Activated B cell treated with CpG ODN at 0.5 μM for 24 hours (primary cell): ENCODE data around the gene SBSN. TPM values are rescaled to one million over a fixed set of nuclear protein-coding genes. Genes with fewer than 3 reads are reported as not detected.

Source experiments
- ATAC-seq: fragments of 200-7000 bp; cut with Tn5 transposase; one replicate; pipeline ENCODE4 v1.10.0; 2021; ENCODE audit warnings: low read depth, mild to moderate bottlenecking, moderate library complexity
- CTCF ChIA-PET: fragments of 350-600 bp; sonication (Branson Sonifier 250); formaldehyde crosslinking; loops from one replicate; lab custom pipeline; 2021; ENCODE audit warnings: antibody characterized with exemption; lab: Charles Lee
- POLR2A ChIA-PET: fragments of 350-600 bp; sonication (Branson Sonifier 250); formaldehyde crosslinking; loops from one replicate; lab custom pipeline; 2021; ENCODE audit warnings: antibody characterized with exemption; lab: Charles Lee
- DNase-seq: peaks from one replicate; pipeline ENCODE4 v3.0.0; 2022
- H3K27ac Mint-ChIP-seq: one replicate; pipeline ENCODE4 v1.8.0; 2020; ENCODE audit warnings: mixed read lengths
- H3K27me3 Mint-ChIP-seq: one replicate; pipeline ENCODE4 v1.8.0; 2021; ENCODE audit warnings: mixed read lengths
- H3K36me3 Mint-ChIP-seq: one replicate; pipeline ENCODE4 v1.8.0; 2021; ENCODE audit warnings: low read depth, mixed read lengths
- H3K4me1 Mint-ChIP-seq: one replicate; pipeline ENCODE4 v1.8.0; 2021; ENCODE audit warnings: mixed read lengths
- H3K4me3 Mint-ChIP-seq: one replicate; pipeline ENCODE4 v1.8.0; 2020; ENCODE audit warnings: mild to moderate bottlenecking, mixed read lengths
- H3K9me3 Mint-ChIP-seq: one replicate; pipeline ENCODE4 v1.8.0; 2020; ENCODE audit warnings: mixed read lengths
- CTCF ChIP-seq: fragments of 200-600 bp; IDR thresholded peaks from one replicate; pipeline ENCODE4 v1.8.0; 2022; ENCODE audit warnings: antibody characterized with exemption, mild to moderate bottlenecking
- intact Hi-C: fragments of 100-400 bp; cut with micrococcal nuclease; formaldehyde crosslinking; loops from one replicate; pipeline ENCODE4 v1.15.1; 2024
- total RNA-seq: library from RNA; stranded (reverse); gene quantifications from 2 replicates; pipeline ENCODE4 v1.2.3, GENCODE V29; 2022

The SBSN gene
- total RNA-seq, 1 donor from 2014 or later: not detected

DNA sequence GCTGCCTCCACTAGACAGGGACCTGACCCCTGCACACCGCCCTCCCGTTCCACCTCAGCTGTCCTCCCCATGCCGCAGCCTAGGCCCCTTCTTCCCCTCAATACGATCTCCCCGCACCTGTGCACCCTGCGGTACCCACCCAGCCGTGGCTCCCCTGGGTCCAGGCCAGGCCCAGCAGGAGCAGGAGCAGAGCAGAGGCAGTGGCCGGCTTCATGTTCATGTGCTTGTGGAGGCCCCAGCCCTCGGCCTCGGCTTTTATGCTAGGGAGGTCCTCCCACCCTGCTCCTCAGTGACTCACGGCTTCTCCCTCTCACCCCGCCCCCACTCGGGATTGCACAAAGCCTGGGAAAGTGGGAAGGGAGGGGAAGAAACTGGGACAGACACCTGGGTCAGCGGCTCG is 26.4 kb downstream of the SBSN start:
- CTCF ChIA-PET: no interaction called here
- DNase-seq (no peak), ATAC-seq (no peak)
- Mint-ChIP-seq H3K27me3 (peaks cover 26% of the 10 kb centered on the region), H3K27ac (no peak overlapping the region), H3K9me3 (no peaks in the 10 kb centered on the region), H3K4me3 (no peak overlapping the region), H3K36me3 (no peaks in the 10 kb centered on the region), H3K4me1 (no peaks in the 10 kb centered on the region)
- no peak for TF ChIP-seq CTCF
- intact Hi-C loops: no loop called here
- POLR2A ChIA-PET: no interaction called here

DNA sequence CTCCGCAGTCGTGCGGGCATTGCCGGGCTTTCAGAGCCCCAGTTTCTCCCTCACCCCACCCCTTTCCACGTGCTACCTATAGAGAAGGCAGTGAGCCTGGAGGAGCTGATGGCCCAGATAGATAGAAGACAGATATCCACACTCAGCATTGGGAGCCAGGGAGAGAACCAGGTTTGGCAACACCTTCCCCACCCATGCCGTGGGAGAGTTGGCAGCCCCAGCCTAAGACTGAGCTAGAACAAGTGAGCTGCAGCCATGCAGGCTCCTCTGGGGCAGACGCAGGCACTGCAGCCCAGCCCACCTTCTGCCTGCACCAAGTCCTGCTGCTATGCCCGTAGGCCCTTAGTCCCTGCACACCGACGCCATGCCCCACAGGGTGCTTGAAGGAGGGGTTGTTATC is 27.5 kb downstream of the SBSN start:
- TF ChIP-seq CTCF: no peak
- intact Hi-C loops: no loop called here
- no peak for ATAC-seq
- ChIA-PET CTCF (no interaction called here), POLR2A (no interaction called here)
- Mint-ChIP-seq H3K36me3 (no peaks in the 10 kb centered on the region), H3K4me3 (no peak overlapping the region), H3K4me1 (no peaks in the 10 kb centered on the region), H3K27me3 (peaks cover 18% of the 10 kb centered on the region), H3K9me3 (no peaks in the 10 kb centered on the region), H3K27ac (no peak overlapping the region)
- no peak for DNase-seq

DNA sequence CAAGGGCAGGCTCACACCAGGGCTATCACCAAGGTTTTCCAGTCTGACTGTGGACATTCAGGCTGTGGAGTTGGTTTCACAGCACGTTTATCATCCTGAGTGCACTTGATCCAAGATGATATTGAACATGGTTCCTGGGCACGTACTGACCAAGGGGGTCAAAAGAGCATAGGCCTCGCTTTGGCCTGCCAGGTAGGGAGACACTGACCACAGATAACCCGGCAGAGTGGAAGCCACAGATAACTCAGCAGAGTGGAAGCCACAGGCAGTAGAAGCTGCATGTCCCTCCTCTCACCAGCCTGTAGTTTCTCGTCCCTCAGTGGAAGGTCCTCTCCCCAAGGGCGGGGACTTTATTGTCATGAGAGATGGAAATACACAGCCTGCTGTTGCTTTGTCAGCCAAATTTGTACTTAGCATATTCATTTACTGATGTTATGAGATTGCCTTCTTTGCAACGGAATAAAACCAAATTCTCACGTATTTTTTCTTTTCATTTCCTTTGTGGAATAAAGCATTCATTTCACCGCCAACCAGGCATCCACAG is 29.1 kb downstream of the SBSN start:
- peaks cover 8% of the 10 kb centered on the region for H3K4me1 Mint-ChIP-seq
- CTCF ChIA-PET: no interaction called here
- DNase-seq (no peak), ATAC-seq (no peak)
- no peak overlapping the region for H3K27ac Mint-ChIP-seq
- no peaks in the 10 kb centered on the region for H3K9me3 Mint-ChIP-seq
- TF ChIP-seq CTCF: no peak
- POLR2A ChIA-PET: no interaction called here
- H3K27me3 Mint-ChIP-seq: peaks cover 12% of the 10 kb centered on the region
- H3K4me3 Mint-ChIP-seq: no peak overlapping the region
- intact Hi-C loops: no loop called here
- H3K36me3 Mint-ChIP-seq: no peaks in the 10 kb centered on the region

DNA sequence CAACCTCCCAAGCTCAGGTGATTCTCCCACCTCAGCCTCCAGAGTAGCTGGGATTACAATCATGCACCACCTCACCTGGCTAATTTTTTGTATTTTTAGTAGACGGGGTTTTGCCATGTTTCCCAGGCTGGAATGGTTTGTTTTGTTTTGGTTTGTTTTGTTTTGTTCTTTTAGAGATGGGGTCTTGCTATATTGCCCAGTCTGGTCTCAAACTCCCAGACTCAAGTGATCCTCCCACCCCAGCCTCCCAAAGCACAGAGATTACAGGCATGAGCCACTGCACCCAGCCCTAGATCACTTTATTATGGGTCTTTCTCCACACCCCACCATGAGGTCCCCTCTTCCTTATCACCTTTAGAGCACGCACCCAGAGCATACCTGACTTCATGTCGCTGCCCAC is 29.9 kb downstream of the SBSN start:
- ChIA-PET CTCF (interaction anchor here (5.3 kb wide), 1 partner anchor 144 kb away, joined by 66 read pairs; no protein-coding TSS in a partner anchor), POLR2A (no interaction called here)
- no peak for TF ChIP-seq CTCF
- no peak overlapping the region for H3K27ac Mint-ChIP-seq
- no peak overlapping the region for H3K4me3 Mint-ChIP-seq
- no peaks in the 10 kb centered on the region for H3K36me3 Mint-ChIP-seq
- intact Hi-C loops: no loop called here
- H3K9me3 Mint-ChIP-seq: no peaks in the 10 kb centered on the region
- H3K4me1 Mint-ChIP-seq: peaks cover 8% of the 10 kb centered on the region
- no peak for ATAC-seq
- no peak for DNase-seq
- H3K27me3 Mint-ChIP-seq: peaks cover 9% of the 10 kb centered on the region

- Mint-ChIP-seq H3K4me3 (no peak overlapping the region), H3K27me3 (peaks cover 7% of the 10 kb centered on the region), H3K4me1 (peaks cover 8% of the 10 kb centered on the region), H3K27ac (no peak overlapping the region), H3K9me3 (no peaks in the 10 kb centered on the region), H3K36me3 (no peaks in the 10 kb centered on the region)
- DNase-seq (no peak), ATAC-seq (no peak)
- no peak for TF ChIP-seq CTCF
- intact Hi-C loops: no loop called here
- CTCF ChIA-PET: interaction anchor here (0.9 to 5.3 kb wide), 4 partner anchors 13 to 144 kb away, joined by 3 to 66 read pairs (median 3); no protein-coding TSS in a partner anchor
- POLR2A ChIA-PET: interaction anchor here (0.7 kb wide), 1 partner anchor 151 kb away, joined by 3 read pairs; the partner anchor contains the start of gene COX6B1
These were observed 30.7 kb downstream of the SBSN start for GRCh38 chr19:35497406-35497805.
